HG03442 (cell line): ENCODE measurements around the gene LRBA.
A peak's percentile ranks its signal among the peaks of the same experiment; 100 is the strongest.
"Not testable (repeated sequence)": the region's sequence is repeated elsewhere in the genome, so short reads cannot be mapped to it uniquely, and the experiment has no call there.

ENCODE experiments used
- ATAC-seq: cut with Tn5 transposase; IDR thresholded peaks from one replicate; pipeline ENCODE4 v1.9.1; 2021; ENCODE audit warnings: mild to moderate bottlenecking, moderate library complexity; ENCODE audit not compliant: unreplicated experiment

The LRBA gene

GRCh38 chr4:150978738-150979575, 36.1 kb downstream of the LRBA start:
- no peak for ATAC-seq

GRCh38 chr4:150976478-150977118, 38.5 kb downstream of the LRBA start:
- ATAC-seq = no peak

GRCh38 chr4:150974750-150975149, 40.3 kb downstream of the LRBA start:
- peak; percentile 47 for ATAC-seq

- ATAC-seq = no peak
Measured at GRCh38 chr4:150974252-150974640, 40.8 kb downstream of the LRBA start.

- ATAC-seq = no peak
Measured at GRCh38 chr4:150973626-150974251, 41.3 kb downstream of the LRBA start.

GRCh38 chr4:150972592-150972991, 42.5 kb downstream of the LRBA start:
- ATAC-seq = no peak

GRCh38 chr4:150971901-150972300, 43.2 kb downstream of the LRBA start:
- ATAC-seq = no peak

GRCh38 chr4:150970685-150971151, 44.4 kb downstream of the LRBA start:
- peak; percentile 86 for ATAC-seq

GRCh38 chr4:150964754-150965153, 50.3 kb downstream of the LRBA start:
- ATAC-seq = no peak

GRCh38 chr4:150963602-150964345, 51.3 kb downstream of the LRBA start:
- ATAC-seq = not testable (repeated sequence)

- peak; percentile 69 for ATAC-seq
Measured at GRCh38 chr4:150962245-150962644, 52.8 kb downstream of the LRBA start.

- no peak for ATAC-seq
Measured at GRCh38 chr4:150961566-150961965, 53.5 kb downstream of the LRBA start.

- peak; percentile 72 for ATAC-seq
Measured at GRCh38 chr4:150960818-150961217, 54.3 kb downstream of the LRBA start.

GRCh38 chr4:150960079-150960478, 55.0 kb downstream of the LRBA start:
- ATAC-seq = no peak

GRCh38 chr4:150957981-150958380, 57.1 kb downstream of the LRBA start:
- ATAC-seq = not testable (repeated sequence)

- ATAC-seq = not testable (repeated sequence)
Measured at GRCh38 chr4:150957095-150957494, 58.0 kb downstream of the LRBA start.

- not testable (repeated sequence) for ATAC-seq
Measured at GRCh38 chr4:150953916-150954315, 61.2 kb downstream of the LRBA start.

- no peak for ATAC-seq
Measured at GRCh38 chr4:150952167-150952845, 62.8 kb downstream of the LRBA start.

- ATAC-seq = peak; percentile 87
Measured at GRCh38 chr4:150950657-150951288, 64.3 kb downstream of the LRBA start.

- ATAC-seq = no peak
Measured at GRCh38 chr4:150949943-150950342, 65.1 kb downstream of the LRBA start.
